Measurements from ENCODE around the gene INKA2. TPM values are rescaled to one million over a fixed set of nuclear protein-coding genes. Genes with fewer than 3 reads are reported as not detected.

Gene INKA2
- total RNA-seq, 1 experiment from 2014 or later: 0.54 TPM

DNA sequence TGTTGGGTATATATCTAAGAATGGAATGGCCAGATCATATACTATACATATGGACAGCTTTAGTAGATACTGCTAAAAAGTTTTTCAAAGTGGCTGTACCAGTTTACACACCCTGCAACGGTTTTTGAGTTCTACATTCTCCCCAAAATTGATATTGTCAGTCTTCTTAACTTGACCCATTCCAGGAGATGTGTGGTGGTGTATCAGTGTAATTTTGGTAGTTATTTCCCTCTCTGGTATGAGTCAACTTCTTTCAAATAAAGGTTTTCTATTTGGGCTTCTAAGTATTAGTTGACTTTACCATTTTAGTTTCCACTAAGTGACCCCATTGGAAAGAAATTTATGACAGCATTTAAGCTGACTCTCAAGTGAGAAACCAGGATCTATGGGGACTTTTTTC is 29.2 kb downstream of the INKA2 start:
- no TSS peak for BruUV-seq (replicated peaks)
- POLR2A ChIA-PET: no interaction called here

GRCh38 chr1:111707906-111708305 is 31.3 kb downstream of the INKA2 start:
- ChIA-PET POLR2A (no interaction called here), CTCF (no interaction called here)
- H3K4me1 ChIP-seq (ENCODE audit: control insufficient read depth, insufficient read depth, low read length): no peaks in the 10 kb centered on the region
- intact Hi-C loops (cut with micrococcal nuclease; ENCODE audit: unreplicated experiment): no loop called here
- H3K4me3 ChIP-seq (ENCODE audit: low read depth in 2 of 2, low read length in 2 of 2): no peak overlapping the region
- H3K36me3 ChIP-seq (ENCODE audit: control insufficient read depth, insufficient read depth, low read length): peaks cover 6% of the 10 kb centered on the region; the same call in 1 of the 2 replicates
- in situ Hi-C loops (cut with HindIII; ENCODE audit: low pct_unique_long_range_greater_than_20kb, low sequenced_read_pairs): no loop called here
- no peaks in the 10 kb centered on the region for H3K27me3 ChIP-seq (ENCODE audit: control insufficient read depth, insufficient read depth, low read length)
- TF ChIP-seq TCF7L2 (IDR thresholded peaks at IDR 0.05; ENCODE audit: low read depth, low read length) (no peak), SIN3A (IDR thresholded peaks at IDR 0.05; ENCODE audit: borderline replicate concordance, insufficient read depth, low read depth, low read length) (no peak), POLR2AphosphoS5 (IDR thresholded peaks at IDR 0.05; ENCODE audit: low read depth, low read length) (no peak), CTCF (IDR thresholded peaks at IDR 0.05) (no peak)
- TF ChIP-seq, protein P1, sequence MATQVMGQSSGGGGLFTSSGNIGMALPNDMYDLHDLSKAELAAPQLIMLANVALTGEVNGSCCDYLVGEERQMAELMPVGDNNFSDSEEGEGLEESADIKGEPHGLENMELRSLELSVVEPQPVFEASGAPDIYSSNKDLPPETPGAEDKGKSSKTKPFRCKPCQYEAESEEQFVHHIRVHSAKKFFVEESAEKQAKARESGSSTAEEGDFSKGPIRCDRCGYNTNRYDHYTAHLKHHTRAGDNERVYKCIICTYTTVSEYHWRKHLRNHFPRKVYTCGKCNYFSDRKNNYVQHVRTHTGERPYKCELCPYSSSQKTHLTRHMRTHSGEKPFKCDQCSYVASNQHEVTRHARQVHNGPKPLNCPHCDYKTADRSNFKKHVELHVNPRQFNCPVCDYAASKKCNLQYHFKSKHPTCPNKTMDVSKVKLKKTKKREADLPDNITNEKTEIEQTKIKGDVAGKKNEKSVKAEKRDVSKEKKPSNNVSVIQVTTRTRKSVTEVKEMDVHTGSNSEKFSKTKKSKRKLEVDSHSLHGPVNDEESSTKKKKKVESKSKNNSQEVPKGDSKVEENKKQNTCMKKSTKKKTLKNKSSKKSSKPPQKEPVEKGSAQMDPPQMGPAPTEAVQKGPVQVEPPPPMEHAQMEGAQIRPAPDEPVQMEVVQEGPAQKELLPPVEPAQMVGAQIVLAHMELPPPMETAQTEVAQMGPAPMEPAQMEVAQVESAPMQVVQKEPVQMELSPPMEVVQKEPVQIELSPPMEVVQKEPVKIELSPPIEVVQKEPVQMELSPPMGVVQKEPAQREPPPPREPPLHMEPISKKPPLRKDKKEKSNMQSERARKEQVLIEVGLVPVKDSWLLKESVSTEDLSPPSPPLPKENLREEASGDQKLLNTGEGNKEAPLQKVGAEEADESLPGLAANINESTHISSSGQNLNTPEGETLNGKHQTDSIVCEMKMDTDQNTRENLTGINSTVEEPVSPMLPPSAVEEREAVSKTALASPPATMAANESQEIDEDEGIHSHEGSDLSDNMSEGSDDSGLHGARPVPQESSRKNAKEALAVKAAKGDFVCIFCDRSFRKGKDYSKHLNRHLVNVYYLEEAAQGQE (IDR thresholded peaks at IDR 0.05; ENCODE audit: insufficient read depth in 1 of 2, low read depth in 2 of 2, low read length in 1 of 2): no peak
- H3K27ac ChIP-seq (ENCODE audit: low read length): no peak overlapping the region
- no peaks in the 10 kb centered on the region for H3K9me3 ChIP-seq (ENCODE audit: control insufficient read depth, insufficient read depth, low read depth, low read length)
- DNase-seq (ENCODE audit: low read depth, low spot score) (no peak), ATAC-seq (no peak)
- BruUV-seq (replicated peaks): no TSS peak

More for the DNA sequence above, 29.2 kb downstream of the INKA2 start:
- Histone ChIP-seq H3K4me3 (ENCODE audit: low read depth in 2 of 2, low read length in 2 of 2) (no peak overlapping the region), H3K36me3 (ENCODE audit: control insufficient read depth, insufficient read depth, low read length) (peaks cover 4% of the 10 kb centered on the region; the same call in 1 of the 2 replicates), H3K27ac (ENCODE audit: low read length) (no peak overlapping the region), H3K27me3 (ENCODE audit: control insufficient read depth, insufficient read depth, low read length) (no peaks in the 10 kb centered on the region), H3K4me1 (ENCODE audit: control insufficient read depth, insufficient read depth, low read length) (no peaks in the 10 kb centered on the region), H3K9me3 (ENCODE audit: control insufficient read depth, insufficient read depth, low read depth, low read length) (no peaks in the 10 kb centered on the region)
- in situ Hi-C loops (cut with HindIII; ENCODE audit: low pct_unique_long_range_greater_than_20kb, low sequenced_read_pairs): no loop called here
- CTCF ChIA-PET: no interaction called here
- intact Hi-C loops (cut with micrococcal nuclease; ENCODE audit: unreplicated experiment): no loop called here
- no peak for DNase-seq (ENCODE audit: low read depth, low spot score)
- TF ChIP-seq TCF7L2 (IDR thresholded peaks at IDR 0.05; ENCODE audit: low read depth, low read length) (no peak), POLR2AphosphoS5 (IDR thresholded peaks at IDR 0.05; ENCODE audit: low read depth, low read length) (no peak), CTCF (IDR thresholded peaks at IDR 0.05) (no peak), SIN3A (IDR thresholded peaks at IDR 0.05; ENCODE audit: borderline replicate concordance, insufficient read depth, low read depth, low read length) (no peak)
- TF ChIP-seq, protein P1 (IDR thresholded peaks at IDR 0.05; ENCODE audit: insufficient read depth in 1 of 2, low read depth in 2 of 2, low read length in 1 of 2): no peak
- no peak for ATAC-seq

Measured in Panc1 (cell line).